ENCODE results near the gene ZBTB42.

ZBTB42 gene

GRCh38 chr14:104800771-104801519 is at the start of gene ZBTB42:
Gene ZBTB42, plus strand, starts transcription at chr14:104801101. Its CDS starts 97 bp downstream, at chr14:104801198.
- DNase-seq (ENCODE audit: low read depth): peak; percentile 42

GRCh38 chr14:104751539-104752422 is 49.1 kb upstream of the ZBTB42 start:
- DNase-seq (ENCODE audit: low read depth): no peak

DNA sequence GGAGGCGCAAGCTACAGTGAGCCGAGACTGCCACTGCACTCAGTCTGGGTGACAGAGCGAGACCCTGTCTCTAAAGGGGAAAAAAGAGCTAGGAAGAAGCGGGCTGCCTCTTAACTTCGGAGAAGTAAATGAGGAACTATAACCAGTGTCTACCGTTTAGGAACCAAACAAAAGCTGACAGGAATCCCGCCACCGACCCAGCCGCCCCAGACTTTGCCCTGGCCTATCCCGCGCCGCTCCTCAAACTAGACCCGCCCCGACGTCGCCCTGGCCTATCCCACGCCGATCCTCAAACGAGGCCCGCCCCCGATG is 48.5 kb upstream of the ZBTB42 start:
- DNase-seq (ENCODE audit: low read depth): no peak

GRCh38 chr14:104752735-104753527 is 48.0 kb upstream of the ZBTB42 start, which contains the start of gene SIVA1:
Gene SIVA1, plus strand, starts transcription at chr14:104753147. Its CDS starts 55 bp downstream, at chr14:104753202.
- DNase-seq (ENCODE audit: low read depth): peak; percentile 99

- DNase-seq (ENCODE audit: low read depth): no peak
Measured at GRCh38 chr14:104753528-104754212, 47.2 kb upstream of the ZBTB42 start.

DNA sequence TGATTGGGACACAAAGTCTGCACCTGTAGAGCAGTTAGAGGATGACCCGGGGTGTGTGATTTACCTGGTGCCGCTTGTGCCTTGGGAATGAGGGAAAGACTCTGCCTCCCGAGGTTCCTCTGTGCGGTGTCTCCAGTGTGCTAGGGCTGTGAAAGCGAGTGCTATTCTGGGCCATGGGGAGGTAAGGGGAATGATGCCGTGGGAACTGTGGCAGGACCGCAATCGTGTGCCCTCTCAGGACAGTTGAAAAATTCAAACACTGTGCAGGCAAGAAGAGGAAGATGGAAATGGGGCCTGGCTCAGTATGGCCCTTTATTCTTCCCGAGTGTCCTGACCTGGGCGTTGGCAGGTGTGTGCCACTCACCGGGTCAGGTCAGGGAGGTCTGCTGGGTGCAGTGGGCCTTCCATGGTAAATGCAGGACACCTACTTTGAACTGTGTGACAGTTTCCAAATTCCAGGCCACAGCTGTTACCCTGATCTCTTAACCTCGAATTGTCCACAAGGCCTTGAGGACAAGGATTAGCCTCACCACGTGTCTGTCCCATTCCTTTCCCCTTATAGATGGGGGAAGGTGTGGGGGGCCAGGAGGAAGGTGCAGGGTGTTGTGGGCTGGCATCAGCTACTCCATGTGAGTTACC is 46.6 kb upstream of the ZBTB42 start:
- no peak for DNase-seq (ENCODE audit: low read depth)

DNA sequence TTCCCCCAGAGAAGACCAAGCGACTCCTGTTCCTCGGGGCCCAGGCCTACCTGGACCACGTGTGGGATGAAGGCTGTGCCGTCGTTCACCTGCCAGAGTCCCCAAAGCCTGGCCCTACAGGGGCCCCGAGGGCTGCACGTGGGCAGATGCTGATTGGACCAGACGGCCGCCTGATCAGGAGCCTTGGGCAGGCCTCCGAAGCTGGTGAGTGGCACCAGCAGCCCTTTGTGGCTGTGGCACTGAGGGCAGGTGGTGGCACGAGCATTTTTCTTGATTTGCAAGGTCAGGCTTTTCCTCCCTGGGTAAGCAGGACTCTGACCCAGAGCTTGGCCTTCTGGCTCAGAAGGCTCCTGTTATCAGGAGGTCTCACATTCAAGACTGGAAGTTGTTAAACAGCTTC is 45.3 kb upstream of the ZBTB42 start:
- no peak for DNase-seq (ENCODE audit: low read depth)

- no peak for DNase-seq (ENCODE audit: low read depth)
Measured at GRCh38 chr14:104756477-104757237, 44.2 kb upstream of the ZBTB42 start.

DNA sequence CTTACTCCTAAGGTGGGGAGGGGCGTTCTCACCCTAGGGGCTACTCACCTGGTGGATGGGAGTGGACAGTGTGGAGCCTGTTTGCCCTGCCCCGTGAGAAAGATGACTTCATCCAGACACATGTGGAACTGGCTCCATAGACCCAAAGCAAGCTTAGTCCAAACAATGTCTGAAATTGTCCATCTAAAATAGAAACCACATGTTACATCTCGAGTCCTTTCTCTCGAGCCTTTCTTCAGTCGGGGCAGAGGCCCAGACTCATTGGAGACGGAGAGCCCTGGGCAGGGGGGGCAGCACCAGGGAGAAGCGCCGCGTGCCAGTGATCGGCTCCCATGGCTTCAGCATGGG is 43.7 kb upstream of the ZBTB42 start:
- no peak for DNase-seq (ENCODE audit: low read depth)

GRCh38 chr14:104757681-104758392 is 43.1 kb upstream of the ZBTB42 start:
- DNase-seq (ENCODE audit: low read depth): no peak

GRCh38 chr14:104758981-104759969 is 41.6 kb upstream of the ZBTB42 start:
- DNase-seq (ENCODE audit: low read depth): no peak

- no peak for DNase-seq (ENCODE audit: low read depth)
Measured at GRCh38 chr14:104765517-104765916, 35.4 kb upstream of the ZBTB42 start.

GRCh38 chr14:104766256-104766862 is 34.5 kb upstream of the ZBTB42 start:
- DNase-seq (ENCODE audit: low read depth): no peak

DNA sequence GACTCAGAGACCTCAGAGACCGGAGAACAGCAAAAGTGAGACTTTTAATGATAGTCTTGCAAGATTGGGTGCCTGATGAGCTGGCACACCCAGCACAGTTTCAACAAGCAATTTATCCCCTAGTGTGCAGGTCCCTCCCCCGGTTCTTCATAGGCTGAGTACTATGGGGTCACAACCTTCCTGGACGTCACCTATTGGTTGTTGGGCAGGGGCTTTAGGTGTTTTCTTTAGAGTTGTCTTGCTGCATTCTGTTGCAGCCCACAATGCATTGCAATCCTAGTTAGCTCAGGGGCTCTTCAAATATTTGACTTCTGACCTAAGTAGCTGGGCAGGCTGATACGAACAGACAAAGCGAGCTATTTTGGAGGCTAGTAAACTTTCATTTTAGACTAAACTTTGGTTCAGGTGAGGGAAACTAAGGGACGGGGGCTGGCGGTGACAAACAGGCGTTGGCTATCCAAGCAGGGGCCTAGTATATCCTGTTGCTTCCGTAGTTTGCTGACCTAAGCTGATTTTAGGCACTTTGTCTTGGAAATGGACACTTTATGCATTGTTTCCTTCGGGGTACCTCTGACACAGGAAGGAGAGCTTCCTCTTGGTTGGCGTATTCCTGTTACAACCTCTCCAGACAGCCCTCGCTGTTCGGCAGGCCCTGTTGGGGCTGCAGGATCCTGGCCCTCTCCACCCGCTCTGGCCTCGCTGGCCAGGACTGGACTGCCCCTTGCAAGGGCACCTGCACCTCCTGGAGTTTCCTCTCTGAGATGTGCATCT is 33.9 kb upstream of the ZBTB42 start:
- DNase-seq (ENCODE audit: low read depth): no peak

DNA sequence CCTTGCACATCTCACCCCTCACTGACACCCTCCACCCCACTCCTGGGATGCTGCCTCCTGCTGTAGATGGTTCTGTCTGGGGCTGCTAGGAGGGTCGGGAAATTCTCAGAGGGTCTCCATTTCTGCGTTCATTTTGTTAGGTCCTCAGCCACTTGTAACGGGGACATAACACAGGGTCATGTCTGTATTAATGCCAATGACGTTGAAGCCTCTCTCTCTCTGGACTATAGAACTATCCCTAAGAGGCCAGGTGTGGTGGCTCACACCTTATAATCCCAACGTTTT is 33.3 kb upstream of the ZBTB42 start:
- DNase-seq (ENCODE audit: low read depth): no peak

- DNase-seq (ENCODE audit: low read depth): peak; percentile 89
Measured at GRCh38 chr14:104768437-104769323, 32.2 kb upstream of the ZBTB42 start.
